Neural progenitor cell (in vitro differentiated cells): ENCODE results near the gene DISC1. TPM values are rescaled to one million over a fixed set of nuclear protein-coding genes. Genes with fewer than 3 reads are reported as not detected.
A peak's percentile ranks its signal among the peaks of the same experiment; 100 is the strongest.

Source experiments
- DNase-seq: peaks from one replicate; pipeline ENCODE4 v3.0.0-alpha.2; 2016; ENCODE audit warnings: low spot score
- H2AFZ ChIP-seq: fragments of 200-600 bp; sonication (generic); replicated peaks from 2 replicates; pipeline ENCODE4 v1.6.1; 2016; ENCODE audit warnings: antibody characterized with exemption
- H3F3A ChIP-seq: fragments of 200-600 bp; sonication (generic); 2 replicates; pipeline ENCODE4 v1.6.1; 2016; ENCODE audit warnings: antibody characterized with exemption, low read depth
- H3K27ac ChIP-seq: fragments of 200-600 bp; sonication (generic); 2 replicates; pipeline ENCODE4 v1.5.1; 2016; ENCODE audit warnings: mild to moderate bottlenecking
- H3K27me3 ChIP-seq: fragments of 200-600 bp; sonication (generic); 2 replicates; pipeline ENCODE4 v1.6.1; 2016; ENCODE audit warnings: mild to moderate bottlenecking, moderate library complexity
- H3K36me3 ChIP-seq: fragments of 200-600 bp; sonication (generic); 2 replicates; pipeline ENCODE4 v1.5.1; 2016
- H3K4me1 ChIP-seq: fragments of 200-600 bp; sonication (generic); 2 replicates; pipeline ENCODE4 v1.6.1; 2016; ENCODE audit warnings: mixed run types
- H3K4me2 ChIP-seq: fragments of 200-600 bp; sonication (generic); 2 replicates; pipeline ENCODE4 v1.6.1; 2016
- H3K4me3 ChIP-seq: fragments of 200-600 bp; sonication (generic); 2 replicates; pipeline ENCODE4 v1.5.1; 2016
- H3K79me2 ChIP-seq: fragments of 200-600 bp; sonication (generic); 2 replicates; pipeline ENCODE4 v1.6.1; 2016; ENCODE audit warnings: low read depth
- H3K9ac ChIP-seq: fragments of 200-600 bp; sonication (generic); 2 replicates; pipeline ENCODE4 v1.6.1; 2016
- H3K9me3 ChIP-seq: fragments of 200-600 bp; sonication (generic); 2 replicates; pipeline ENCODE4 v1.5.1; 2016; ENCODE audit warnings: low read depth
- H4K20me1 ChIP-seq: fragments of 200-600 bp; sonication (generic); 2 replicates; pipeline ENCODE4 v1.6.1; 2016; ENCODE audit warnings: low read depth
- H3K27ac Mint-ChIP-seq: 3 replicates; pipeline ENCODE4 v1.8.0; 2021; ENCODE audit warnings: mixed read lengths
- H3K27me3 Mint-ChIP-seq: 2 replicates; pipeline ENCODE4 v1.8.0; 2022; ENCODE audit warnings: low read depth, mild to moderate bottlenecking, inconsistent platforms, moderate library complexity, mixed read lengths; ENCODE audit not compliant: insufficient read depth
- H3K36me3 Mint-ChIP-seq: 3 replicates; pipeline ENCODE4 v1.8.0; 2021; ENCODE audit warnings: mixed read lengths
- H3K4me1 Mint-ChIP-seq: 3 replicates; pipeline ENCODE4 v1.8.0; 2021; ENCODE audit warnings: mixed read lengths
- H3K4me3 Mint-ChIP-seq: 3 replicates; pipeline ENCODE4 v1.8.0; 2021; ENCODE audit warnings: mild to moderate bottlenecking, moderate library complexity, mixed read lengths
- H3K9me3 Mint-ChIP-seq: 3 replicates; pipeline ENCODE4 v1.8.0; 2020; ENCODE audit warnings: mixed read lengths
- CTCF ChIP-seq: fragments of 200-600 bp; sonication (generic); IDR thresholded peaks from 2 replicates; pipeline ENCODE4 v1.5.1; 2017; ENCODE audit warnings: antibody characterized with exemption, mild to moderate bottlenecking
- EZH2 ChIP-seq: fragments of 200-600 bp; sonication (generic); IDR thresholded peaks from 2 replicates; pipeline ENCODE4 v1.6.1; 2017; ENCODE audit warnings: antibody characterized with exemption, mild to moderate bottlenecking, moderate library complexity
- EZH2phosphoT487 ChIP-seq: fragments of 200-600 bp; sonication (generic); IDR thresholded peaks from 2 replicates; pipeline ENCODE4 v1.6.1; 2017; ENCODE audit warnings: antibody characterized with exemption
- total RNA-seq: library from RNA; depleted of rRNA; stranded (reverse); fragments of >200 nt; gene quantifications from 2 replicates; pipeline ENCODE4 v1.2.3, GENCODE V29; 2015; ENCODE audit warnings: low replicate concordance

The DISC1 gene
- total RNA-seq, 1 donor from 2014 or later, result 1.8 TPM

DNA sequence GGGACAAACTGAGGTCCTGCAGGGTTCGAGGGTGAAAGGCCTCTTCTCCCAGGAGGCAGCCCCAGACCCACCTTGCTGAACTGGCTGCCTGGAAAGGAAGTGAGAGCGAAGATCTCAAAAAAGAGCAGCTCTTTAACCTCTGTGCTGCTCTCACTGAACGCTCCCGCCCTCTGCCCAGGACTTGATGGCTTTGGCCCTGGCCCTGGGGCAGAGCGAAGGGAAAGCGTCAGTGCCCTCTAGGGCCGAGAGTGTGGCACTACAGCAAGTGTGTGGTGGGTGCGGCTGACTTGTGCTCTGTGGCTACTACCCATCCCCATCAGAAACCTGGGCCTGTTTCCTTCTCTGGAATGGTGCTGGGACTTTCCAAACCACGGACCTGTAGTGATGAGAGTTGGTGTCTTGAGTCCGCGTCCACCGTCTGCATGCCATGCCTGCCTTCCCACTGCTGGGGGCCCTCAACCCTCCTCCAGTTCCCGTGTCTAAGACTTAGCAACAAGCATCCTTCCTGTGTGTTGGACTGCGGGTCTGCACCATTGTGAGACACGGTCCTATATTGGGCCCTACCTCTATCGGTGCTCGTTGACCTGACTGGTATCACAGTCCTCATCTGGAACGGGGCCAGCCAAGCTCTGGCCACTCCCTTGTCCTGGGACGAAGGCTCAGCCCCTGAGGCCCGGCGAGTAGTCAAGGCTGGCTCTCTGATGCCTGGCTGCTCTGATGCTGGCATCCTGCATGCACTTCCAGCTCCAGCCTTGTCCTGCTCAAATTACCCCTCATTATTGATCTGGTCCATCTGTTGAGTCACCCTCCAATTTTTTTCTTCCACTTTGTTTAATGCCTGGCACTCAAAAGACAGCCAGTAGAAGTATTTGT, 180.3 kb downstream of the DISC1 start:
- peak; percentile 81 for DNase-seq
- H3K4me2 ChIP-seq, result no peak overlapping the region
- H2AFZ ChIP-seq, result no peak overlapping the region
- Mint-ChIP-seq H3K4me3 (no peak overlapping the region), H3K4me1 (no peaks in the 10 kb centered on the region), H3K27ac (no peak overlapping the region), H3K27me3 (peaks cover 6% of the 10 kb centered on the region), H3K9me3 (peaks cover 7% of the 10 kb centered on the region), H3K36me3 (peaks cover 6% of the 10 kb centered on the region)
- TF ChIP-seq CTCF (peak; percentile 68), EZH2phosphoT487 (no peak)
- no peaks in the 10 kb centered on the region for H3F3A ChIP-seq
- no peaks in the 10 kb centered on the region for H3K79me2 ChIP-seq
- no peaks in the 10 kb centered on the region for H3K36me3 ChIP-seq
- no peak overlapping the region for H3K27ac ChIP-seq
- H3K9ac ChIP-seq, result no peak overlapping the region
- no peaks in the 10 kb centered on the region for H3K4me1 ChIP-seq
- no peaks in the 10 kb centered on the region for H4K20me1 ChIP-seq
- no peaks in the 10 kb centered on the region for H3K9me3 ChIP-seq
- no peaks in the 10 kb centered on the region for H3K27me3 ChIP-seq
- H3K4me3 ChIP-seq, result no peak overlapping the region

DNA sequence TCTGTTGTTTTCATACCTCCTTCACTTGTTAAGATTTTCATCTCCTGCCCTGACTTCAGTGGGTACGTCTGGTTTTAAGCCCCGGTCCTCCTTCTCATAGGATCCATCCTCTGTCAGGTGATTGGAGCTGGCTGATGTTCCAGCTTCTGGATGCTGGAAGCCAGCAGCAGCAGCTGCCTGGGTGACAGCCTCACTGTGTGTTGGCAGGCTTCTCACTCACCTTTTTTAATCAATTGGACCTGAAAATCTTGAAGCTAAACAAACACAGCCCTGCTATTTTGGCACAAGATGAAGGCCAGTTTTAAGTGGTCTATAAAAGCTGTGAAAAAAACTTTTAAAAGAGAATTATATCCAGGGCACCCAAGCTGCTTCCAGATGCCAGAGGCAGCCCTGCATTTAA, 181.0 kb downstream of the DISC1 start:
- H3K4me3 Mint-ChIP-seq, result no peak overlapping the region
- no peaks in the 10 kb centered on the region for H3K4me1 ChIP-seq

GRCh38 chr1:231808116-231808515, 181.5 kb downstream of the DISC1 start:
- Mint-ChIP-seq H3K9me3 (no peaks in the 10 kb centered on the region), H3K4me1 (no peaks in the 10 kb centered on the region), H3K36me3 (peaks cover 2% of the 10 kb centered on the region), H3K27me3 (peaks cover 6% of the 10 kb centered on the region), H3K4me3 (no peak overlapping the region), H3K27ac (no peak overlapping the region)
- TF ChIP-seq CTCF (no peak), EZH2 (no peak), EZH2phosphoT487 (no peak)
- no peaks in the 10 kb centered on the region for H3K79me2 ChIP-seq
- no peaks in the 10 kb centered on the region for H3K4me1 ChIP-seq
- no peaks in the 10 kb centered on the region for H3F3A ChIP-seq
- no peaks in the 10 kb centered on the region for H3K9me3 ChIP-seq
- no peak overlapping the region for H3K4me3 ChIP-seq
- no peak for DNase-seq
- H3K9ac ChIP-seq, result no peak overlapping the region
- no peak overlapping the region for H3K27ac ChIP-seq
- H3K36me3 ChIP-seq, result no peaks in the 10 kb centered on the region
- H3K27me3 ChIP-seq, result no peaks in the 10 kb centered on the region
- no peak overlapping the region for H3K4me2 ChIP-seq
- H4K20me1 ChIP-seq, result no peaks in the 10 kb centered on the region
- H2AFZ ChIP-seq, result no peak overlapping the region

More for the DNA sequence above, 181.0 kb downstream of the DISC1 start:
- Histone ChIP-seq H3K79me2 (no peaks in the 10 kb centered on the region), H3K4me2 (no peak overlapping the region), H2AFZ (no peak overlapping the region), H3K27me3 (no peaks in the 10 kb centered on the region), H3K9me3 (no peaks in the 10 kb centered on the region), H3K4me3 (no peak overlapping the region), H4K20me1 (no peaks in the 10 kb centered on the region), H3K27ac (no peak overlapping the region), H3K36me3 (no peaks in the 10 kb centered on the region), H3K9ac (no peak overlapping the region), H3F3A (no peaks in the 10 kb centered on the region)
- Mint-ChIP-seq H3K27ac (no peak overlapping the region), H3K36me3 (peaks cover 2% of the 10 kb centered on the region), H3K4me1 (no peaks in the 10 kb centered on the region), H3K27me3 (peaks cover 6% of the 10 kb centered on the region), H3K9me3 (peaks cover 2% of the 10 kb centered on the region)
- TF ChIP-seq EZH2phosphoT487 (no peak), CTCF (no peak), EZH2 (no peak)
- DNase-seq, result no peak
